Colonic mucosa (tissue), 4 donors: ENCODE data around the gene MARCOL. TPM values are rescaled to one million over a fixed set of nuclear protein-coding genes. Genes with fewer than 3 reads are reported as not detected.

Experiments
- DNase-seq: peaks from one replicate; pipeline ENCODE4 v3.0.0-alpha.2; 2020
- H3K27ac ChIP-seq: fragments of 200-600 bp; one replicate; pipeline ENCODE4 v1.8.0; 2021
- H3K27me3 ChIP-seq: fragments of 200-600 bp; one replicate; pipeline ENCODE4 v1.8.0; 2021
- H3K36me3 ChIP-seq: fragments of 200-600 bp; one replicate; pipeline ENCODE4 v1.8.0; 2021
- H3K4me1 ChIP-seq: fragments of 200-600 bp; one replicate; pipeline ENCODE4 v1.8.0; 2021; ENCODE audit warnings: mild to moderate bottlenecking
- H3K4me3 ChIP-seq: fragments of 200-600 bp; one replicate; pipeline ENCODE4 v1.8.0; 2021
- H3K9ac ChIP-seq, 2 donors: one replicate each; pipeline ENCODE4 v1.7.0; 2013; ENCODE audit warnings: control low read depth in 2 of 2, low read depth in 2 of 2, low read length in 2 of 2
- H3K9me3 ChIP-seq: fragments of 200-600 bp; one replicate; pipeline ENCODE4 v1.8.0; 2021
- CTCF ChIP-seq: fragments of 200-600 bp; IDR thresholded peaks from one replicate; pipeline ENCODE4 v1.8.0; 2022; ENCODE audit warnings: antibody characterized with exemption, mild to moderate bottlenecking
- intact Hi-C: fragments of 100-400 bp; cut with DNase I; formaldehyde crosslinking; loops from one replicate; pipeline ENCODE4 v1.14.1; 2022
- total RNA-seq, 2 donors: library from RNA; stranded (reverse); fragmentation: NEBNext Ultra II Directional in 1 of 2; extraction: Animal tissue kit (Norgen Biotek cat#: 25700) in 1 of 2; gene quantifications; one replicate each; pipeline ENCODE4 v1.2.1, GENCODE V29; 2021
- donor health status: healthy.
- donor health status: DM: no; HTN: no; CAD: no.
- donor health status: DM: no; HTN: no; CAD: no.

MARCOL gene
- total RNA-seq, 2 donors from 2014 or later, result 0.27 TPM; not detected in 1

DNA sequence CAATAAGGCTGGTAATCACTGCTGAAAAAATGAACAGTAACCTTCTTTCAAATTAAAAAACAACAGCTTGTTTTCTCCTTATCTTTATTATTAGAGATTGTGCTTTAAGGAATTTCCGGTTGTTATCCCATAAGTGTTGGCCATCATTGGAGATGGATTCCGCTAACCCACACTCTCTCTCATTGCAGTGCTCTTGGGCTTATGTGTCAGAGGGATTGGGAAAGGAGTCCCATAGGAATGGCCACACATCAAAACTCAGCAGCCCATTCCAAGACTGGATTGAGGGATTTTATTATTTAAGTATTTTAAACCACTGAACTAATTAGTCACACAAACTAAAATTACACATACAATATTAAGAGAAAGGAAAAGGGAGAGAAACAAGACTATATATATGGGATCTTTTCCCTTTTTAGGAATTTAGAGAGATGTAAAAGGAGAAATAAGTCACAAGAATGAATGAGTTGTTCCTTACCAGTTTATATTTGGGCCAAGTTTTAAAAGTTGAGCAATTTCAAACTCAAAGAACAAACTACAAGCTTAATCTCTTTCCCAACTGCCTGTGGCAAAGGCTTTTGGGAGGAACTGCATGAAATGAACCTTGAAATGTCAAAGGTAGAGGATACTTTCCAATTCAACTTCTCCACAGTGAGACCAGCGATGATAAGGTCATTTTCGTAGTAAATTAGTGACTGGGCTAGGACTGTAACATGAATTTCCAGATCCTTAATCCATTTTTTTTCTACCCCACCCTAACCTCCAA lies 33.1 kb upstream of the MARCOL start:
- H3K27ac ChIP-seq, result no peak overlapping the region
- no peaks in the 10 kb centered on the region for H3K27me3 ChIP-seq
- DNase-seq, result no peak
- TF ChIP-seq CTCF, result no peak
- no peaks in the 10 kb centered on the region for H3K9me3 ChIP-seq
- H3K36me3 ChIP-seq, result no peaks in the 10 kb centered on the region
- H3K4me1 ChIP-seq, result no peaks in the 10 kb centered on the region
- intact Hi-C loops, result no loop called here
- no peak overlapping the region for H3K4me3 ChIP-seq
- no peak overlapping the region for H3K9ac ChIP-seq

DNA sequence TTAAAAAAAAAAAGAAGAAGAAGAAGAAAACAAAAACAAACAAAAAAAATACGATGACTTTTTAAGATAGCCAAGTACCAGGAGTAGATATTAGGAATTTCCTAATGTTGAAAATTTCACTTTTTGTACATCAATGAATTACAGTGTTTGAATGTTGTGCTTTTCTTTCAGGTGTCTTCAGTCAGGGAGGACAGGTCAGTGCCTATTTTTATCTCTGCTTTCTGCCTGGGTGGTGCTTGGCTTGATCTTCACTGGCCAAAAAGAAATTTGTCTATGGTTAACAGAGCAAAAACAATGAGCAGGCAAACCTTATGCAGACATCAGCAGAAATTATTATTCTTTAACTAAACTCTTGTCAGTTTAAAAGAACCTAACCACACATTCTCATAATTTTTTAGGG lies 32.5 kb upstream of the MARCOL start:
- no peaks in the 10 kb centered on the region for H3K9me3 ChIP-seq
- no peak overlapping the region for H3K4me3 ChIP-seq
- no peaks in the 10 kb centered on the region for H3K36me3 ChIP-seq
- H3K9ac ChIP-seq, result no peak overlapping the region
- intact Hi-C loops, result no loop called here
- H3K27ac ChIP-seq, result no peak overlapping the region
- H3K27me3 ChIP-seq, result no peaks in the 10 kb centered on the region
- H3K4me1 ChIP-seq, result no peaks in the 10 kb centered on the region
- TF ChIP-seq CTCF, result no peak
- no peak for DNase-seq

GRCh38 chr5:148206620-148207019 lies 31.7 kb upstream of the MARCOL start:
- no peaks in the 10 kb centered on the region for H3K4me1 ChIP-seq

GRCh38 chr5:148208226-148208625 lies 30.1 kb upstream of the MARCOL start:
- Histone ChIP-seq H3K27me3 (no peaks in the 10 kb centered on the region), H3K4me1 (no peaks in the 10 kb centered on the region), H3K9ac (no peak overlapping the region), H3K9me3 (no peaks in the 10 kb centered on the region), H3K36me3 (no peaks in the 10 kb centered on the region), H3K4me3 (no peak overlapping the region), H3K27ac (no peak overlapping the region)
- intact Hi-C loops, result no loop called here
- no peak for DNase-seq
- no peak for TF ChIP-seq CTCF

More at GRCh38 chr5:148206620-148207019, 31.7 kb upstream of the MARCOL start:
- no peak overlapping the region for H3K9ac ChIP-seq
- no peak for DNase-seq
- H3K27ac ChIP-seq, result no peak overlapping the region
- TF ChIP-seq CTCF, result no peak
- H3K27me3 ChIP-seq, result no peaks in the 10 kb centered on the region
- no peaks in the 10 kb centered on the region for H3K9me3 ChIP-seq
- intact Hi-C loops, result no loop called here
- H3K4me3 ChIP-seq, result no peak overlapping the region
- H3K36me3 ChIP-seq, result no peaks in the 10 kb centered on the region

DNA sequence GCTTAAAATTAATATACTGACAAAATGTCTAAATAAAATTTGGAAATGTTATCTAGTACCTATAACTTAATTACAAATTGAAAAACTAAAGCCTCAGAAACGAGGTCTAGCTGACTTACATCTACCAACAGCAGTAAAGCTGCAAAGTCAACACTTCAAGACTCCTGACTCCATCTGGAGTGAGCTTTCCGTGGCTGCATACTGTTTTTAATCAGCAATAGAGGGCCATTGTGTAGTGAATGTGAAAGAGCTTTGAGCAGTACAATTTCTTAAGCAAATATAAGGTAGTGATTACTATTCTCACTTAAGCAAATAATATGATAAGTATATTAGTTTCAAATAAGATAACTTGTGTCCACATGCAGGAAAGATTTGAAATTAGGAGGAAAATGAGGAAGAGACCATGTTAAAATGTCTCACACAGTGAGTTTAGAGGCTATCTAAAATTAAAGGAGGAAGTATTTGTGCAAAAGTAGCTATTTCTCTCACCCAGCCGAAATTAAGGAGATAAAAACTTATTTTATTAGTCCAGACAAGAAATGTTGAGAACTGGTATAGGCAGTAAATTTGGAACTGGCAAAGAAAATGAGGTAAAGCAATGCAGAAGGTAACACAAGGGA lies 29.1 kb upstream of the MARCOL start:
- H3K36me3 ChIP-seq, result no peaks in the 10 kb centered on the region
- no peak overlapping the region for H3K27ac ChIP-seq

More for the DNA sequence above, 29.1 kb upstream of the MARCOL start:
- H3K27me3 ChIP-seq, result no peaks in the 10 kb centered on the region
- no peak for DNase-seq
- H3K9me3 ChIP-seq, result no peaks in the 10 kb centered on the region
- H3K4me1 ChIP-seq, result no peaks in the 10 kb centered on the region
- intact Hi-C loops, result no loop called here
- H3K9ac ChIP-seq, result no peak overlapping the region
- no peak for TF ChIP-seq CTCF
- H3K4me3 ChIP-seq, result no peak overlapping the region
